GM18498 (cell line): ENCODE results near the gene ALAD.
"Not testable (repeated sequence)": the region's sequence is repeated elsewhere in the genome, so short reads cannot be mapped to it uniquely, and the experiment has no call there.

ENCODE experiments used
- ATAC-seq: cut with Tn5 transposase; IDR thresholded peaks from one replicate; pipeline ENCODE4 v1.9.1; 2021; ENCODE audit warnings: mild to moderate bottlenecking, moderate library complexity; ENCODE audit not compliant: unreplicated experiment

The ALAD gene

DNA sequence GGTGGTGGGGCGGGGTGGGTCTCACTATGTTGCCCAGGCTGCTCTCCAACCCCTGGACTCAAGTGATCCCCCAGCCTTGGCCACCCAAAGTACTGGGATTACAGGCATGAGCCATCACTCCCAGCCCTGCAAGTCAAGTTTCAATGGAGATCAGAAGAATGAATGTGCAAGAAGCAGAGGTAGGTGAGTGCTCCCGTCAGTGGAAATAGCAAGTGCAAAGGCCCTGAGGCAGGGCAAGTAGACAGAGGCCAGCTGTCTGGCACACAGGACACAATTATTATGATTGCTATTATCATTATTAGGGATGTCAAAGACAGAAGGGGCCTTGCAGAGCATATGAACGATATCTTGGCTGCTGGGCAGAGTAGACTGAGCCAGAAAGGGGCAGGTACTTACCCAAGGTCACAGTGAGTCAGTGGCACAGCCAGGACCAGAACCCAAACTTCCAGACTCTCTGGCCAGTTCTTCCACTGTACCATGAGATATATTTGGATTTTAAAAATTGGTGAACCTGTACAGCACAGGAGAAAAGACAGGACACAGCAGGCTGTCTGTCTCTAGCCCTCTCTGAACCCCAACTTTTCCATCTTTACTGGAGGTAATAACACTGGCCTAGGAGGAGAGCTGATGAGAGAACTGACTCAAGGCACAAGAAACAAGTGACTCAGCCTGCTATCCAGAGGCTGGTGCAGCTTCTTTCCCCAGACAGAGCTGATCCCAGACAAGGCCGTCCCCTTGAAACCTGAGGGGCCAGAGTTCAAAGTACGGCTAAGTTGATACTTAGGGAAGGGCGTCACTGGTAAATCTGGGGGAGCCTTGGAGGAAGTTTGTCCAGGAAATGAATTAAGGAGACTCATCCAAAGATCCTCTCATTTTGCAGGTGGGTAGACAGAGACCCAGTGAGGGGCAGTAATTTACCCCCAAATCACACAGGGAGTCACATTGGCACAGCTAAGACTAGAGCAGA, 25.7 kb downstream of the ALAD start:
- ATAC-seq = no peak

DNA sequence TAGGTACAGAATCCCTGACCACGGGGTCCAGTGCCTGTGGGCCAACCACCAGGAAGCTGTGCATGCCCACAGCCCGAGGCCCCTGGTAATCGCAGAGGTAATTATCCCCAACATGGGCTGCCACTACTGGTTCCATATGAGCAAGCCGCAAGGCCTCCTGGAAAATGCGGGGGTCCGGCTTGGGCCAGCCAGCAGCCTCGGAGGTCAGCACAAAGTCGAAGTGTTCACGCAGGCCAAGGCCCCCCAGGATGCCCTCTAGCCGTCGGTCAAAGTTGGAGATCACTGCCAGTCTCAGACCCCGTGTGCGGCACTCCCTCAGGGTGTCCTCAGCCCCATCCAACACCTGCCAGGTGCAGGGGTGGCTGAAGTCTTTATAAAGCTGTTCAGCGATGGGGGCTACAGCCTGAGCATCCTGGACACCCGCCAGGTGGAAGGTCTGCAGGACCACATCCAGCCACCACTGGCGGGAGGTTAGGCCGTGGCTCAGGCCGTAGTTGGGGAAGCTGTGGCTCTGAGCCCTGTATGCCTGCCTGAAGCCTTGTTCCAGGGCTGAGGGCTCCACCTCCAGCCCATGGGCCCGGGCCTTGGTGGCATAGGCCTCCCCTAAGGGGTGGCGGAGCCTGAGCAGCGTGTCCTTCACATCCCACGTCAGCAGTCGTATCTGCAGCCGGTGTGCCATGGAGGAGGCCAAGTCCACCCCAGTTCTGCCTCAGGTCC, 27.2 kb downstream of the ALAD start:
- ATAC-seq = no peak

DNA sequence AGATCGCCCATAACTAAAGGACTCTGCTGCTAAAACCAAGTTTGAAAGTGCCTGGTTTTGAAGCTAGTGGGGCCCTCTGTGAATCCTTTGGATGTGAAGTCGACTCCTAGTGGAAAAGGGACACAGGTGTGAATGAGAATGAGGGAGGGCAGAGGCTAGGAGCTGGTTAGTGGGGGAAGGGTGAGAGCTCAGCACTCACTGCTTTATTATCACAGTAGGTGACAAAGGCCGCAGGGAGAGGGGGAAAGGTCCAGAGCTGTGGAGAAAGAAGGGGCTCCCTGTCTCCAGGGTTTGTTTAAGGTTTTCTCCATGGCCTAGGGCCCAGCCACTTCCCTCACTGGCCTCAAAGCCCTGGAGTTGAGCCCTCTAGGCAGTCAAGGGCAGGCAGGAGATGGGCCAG, 27.8 kb downstream of the ALAD start:
- ATAC-seq = no peak

- ATAC-seq = no peak
Measured at GRCh38 chr9:113372059-113372458, 29.0 kb downstream of the ALAD start.

DNA sequence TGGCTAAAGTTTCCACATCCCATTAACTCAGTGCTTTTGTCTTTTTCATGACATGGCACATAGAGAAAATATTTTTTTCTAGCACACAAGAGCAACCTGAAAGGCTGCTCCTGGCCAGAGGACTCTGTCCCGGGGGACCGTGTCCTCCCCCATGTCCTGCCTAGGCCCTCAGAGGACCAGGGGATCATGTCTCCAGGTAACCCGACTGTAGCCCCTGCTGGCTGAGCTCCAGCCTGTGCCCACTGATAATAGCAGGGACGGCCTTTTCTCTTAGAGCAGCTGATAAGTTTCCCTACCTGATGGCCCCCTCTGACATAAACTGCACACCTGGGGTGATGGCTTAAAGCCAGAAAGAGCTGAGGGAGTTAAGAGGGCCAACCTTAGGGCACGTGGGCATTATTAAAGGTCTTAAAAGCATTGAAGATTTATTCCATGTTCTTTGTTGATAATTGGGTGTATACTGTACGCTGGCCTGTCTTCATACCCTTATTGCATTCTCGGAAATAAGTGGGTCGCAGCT, 30.2 kb downstream of the ALAD start:
- no peak for ATAC-seq

DNA sequence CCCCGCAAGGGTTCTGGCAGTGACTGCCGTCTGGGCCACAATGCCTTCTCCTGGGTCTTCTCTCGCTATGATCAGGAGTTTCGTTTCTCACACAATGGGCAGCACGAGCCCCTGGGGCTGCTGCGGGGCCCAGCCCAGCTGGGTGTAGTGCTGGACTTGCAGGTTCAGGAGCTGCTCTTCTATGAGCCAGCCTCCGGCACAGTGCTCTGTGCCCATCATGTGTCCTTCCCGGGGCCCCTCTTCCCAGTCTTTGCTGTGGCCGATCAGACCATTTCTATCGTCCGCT, 31.3 kb downstream of the ALAD start:
- ATAC-seq = no peak

DNA sequence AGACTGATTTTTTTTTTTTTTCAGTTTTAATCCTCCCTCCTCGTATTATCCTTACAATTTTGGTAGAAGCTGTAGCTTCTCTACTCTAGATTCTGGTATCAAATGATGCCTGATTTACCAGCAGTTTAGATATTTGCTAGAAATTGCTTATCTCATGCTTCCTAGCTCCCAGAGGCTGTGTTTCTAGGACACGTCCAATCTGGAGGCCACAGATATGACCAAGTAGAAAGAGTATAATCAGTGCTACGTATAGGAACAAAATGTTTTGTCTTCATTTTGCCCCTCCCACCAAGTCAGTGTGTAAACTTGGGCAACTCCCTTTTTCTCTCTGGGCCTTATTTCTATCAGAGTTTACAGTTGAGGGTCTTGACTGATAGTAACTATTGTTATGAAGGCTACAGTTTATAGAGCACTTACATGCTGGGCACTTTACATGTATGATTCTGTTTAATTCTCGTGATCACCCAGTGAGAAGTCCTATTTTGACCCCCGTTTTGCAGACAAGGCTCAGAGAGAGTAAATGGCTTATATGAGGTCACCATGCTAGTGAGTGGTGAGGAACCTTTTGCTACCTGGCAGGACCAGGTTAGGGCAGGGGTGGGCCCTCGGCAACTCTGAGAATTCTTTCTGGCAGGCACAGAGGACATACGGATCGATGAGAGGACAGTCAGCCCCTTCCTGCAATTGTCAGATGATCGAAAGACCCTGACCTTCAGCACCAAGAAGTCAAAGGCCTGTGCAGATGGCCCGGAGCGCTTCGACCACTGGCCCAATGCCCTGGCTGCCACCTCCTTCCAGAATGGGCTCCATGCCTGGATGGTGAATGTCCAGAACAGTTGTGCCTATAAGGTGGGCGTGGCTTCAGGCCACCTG, 31.9 kb downstream of the ALAD start:
- no peak for ATAC-seq

GRCh38 chr9:113368348-113368981, 32.6 kb downstream of the ALAD start:
- ATAC-seq = no peak

DNA sequence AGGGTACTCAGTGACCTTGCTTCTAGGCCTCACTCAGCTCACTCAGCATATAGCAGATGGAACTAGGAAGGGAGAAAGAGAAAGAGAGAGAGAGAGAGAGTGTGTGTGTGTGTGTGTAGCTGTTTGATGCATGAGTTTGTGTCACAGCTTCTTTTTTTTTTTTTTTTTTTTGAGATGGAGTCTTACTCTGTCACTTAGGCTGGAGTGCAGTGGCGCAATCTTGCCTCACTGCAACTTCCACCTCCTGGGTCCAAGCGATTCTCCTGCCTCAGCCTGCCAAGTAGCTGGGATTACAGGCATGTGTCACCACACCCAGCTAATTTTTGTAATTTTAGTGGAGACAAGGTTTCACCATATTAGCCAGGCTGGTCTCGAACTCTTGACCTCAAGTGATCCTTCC, 35.4 kb downstream of the ALAD start:
- ATAC-seq = not testable (repeated sequence)

DNA sequence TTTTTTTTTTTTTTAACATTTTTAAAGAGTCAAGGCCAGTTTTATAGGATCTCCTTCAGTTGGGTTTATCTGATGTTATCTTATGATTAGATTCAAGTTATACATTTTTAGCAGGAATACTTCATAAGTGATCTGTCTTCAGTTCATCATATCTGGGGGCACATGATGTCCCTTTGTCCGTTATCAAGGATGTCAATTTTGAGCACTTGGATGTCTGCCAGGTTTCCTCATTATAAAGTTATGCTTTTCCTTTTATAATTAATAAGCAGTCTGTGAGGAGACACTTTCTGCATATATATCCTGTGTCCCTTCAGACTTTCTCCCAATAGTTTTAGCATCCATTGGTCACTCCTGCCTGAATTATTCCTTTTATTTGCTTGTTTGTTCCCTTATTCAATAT, 36.1 kb downstream of the ALAD start:
- ATAC-seq = no peak

DNA sequence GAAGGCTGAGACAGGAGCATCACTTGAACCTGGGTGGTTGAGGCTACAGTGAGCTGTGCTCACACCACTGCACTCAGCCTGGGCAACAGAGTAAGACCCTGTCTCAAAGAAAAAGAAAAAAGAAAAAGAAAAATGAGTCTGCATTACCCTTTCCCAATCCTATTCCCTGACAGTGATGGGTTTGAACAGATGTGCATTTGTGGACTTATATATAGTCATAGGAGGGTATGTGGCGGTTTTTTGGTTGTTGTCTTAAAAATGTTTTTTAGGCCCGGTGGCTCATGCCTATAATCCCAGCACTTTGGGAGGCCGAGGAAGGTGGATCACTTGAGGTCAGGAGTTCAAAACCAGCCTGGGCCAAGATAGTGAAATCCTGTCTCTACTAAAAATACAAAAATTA, 37.7 kb downstream of the ALAD start:
- ATAC-seq = no peak

- ATAC-seq = no peak
Measured at GRCh38 chr9:113361304-113362018, 39.6 kb downstream of the ALAD start.

DNA sequence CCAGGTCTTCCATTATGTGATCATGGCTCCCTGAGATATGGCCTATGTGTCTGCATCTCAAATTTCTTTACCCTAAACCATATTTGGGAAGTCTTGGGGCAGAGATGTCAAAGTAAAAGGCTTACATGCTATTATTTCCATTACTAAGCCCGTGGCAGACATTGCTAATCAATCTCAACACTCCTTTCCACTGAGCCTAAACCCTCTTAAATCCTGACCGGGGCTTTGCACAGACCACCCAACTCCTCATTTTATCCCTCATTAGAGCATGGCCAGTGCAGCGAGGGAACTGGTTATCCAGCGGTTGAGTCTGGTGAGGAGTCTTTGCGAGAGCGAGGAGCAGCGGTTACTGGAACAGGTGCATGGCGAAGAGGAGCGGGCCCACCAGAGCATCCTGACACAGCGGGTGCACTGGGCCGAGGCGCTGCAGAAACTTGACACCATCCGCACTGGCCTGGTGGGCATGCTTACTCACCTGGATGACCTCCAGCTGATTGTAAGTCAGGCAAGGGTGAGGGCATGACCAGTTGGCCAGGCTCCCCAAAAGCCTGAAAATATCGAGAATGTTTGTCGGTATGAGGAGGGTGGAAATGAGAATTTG, 40.7 kb downstream of the ALAD start:
- ATAC-seq = no peak

DNA sequence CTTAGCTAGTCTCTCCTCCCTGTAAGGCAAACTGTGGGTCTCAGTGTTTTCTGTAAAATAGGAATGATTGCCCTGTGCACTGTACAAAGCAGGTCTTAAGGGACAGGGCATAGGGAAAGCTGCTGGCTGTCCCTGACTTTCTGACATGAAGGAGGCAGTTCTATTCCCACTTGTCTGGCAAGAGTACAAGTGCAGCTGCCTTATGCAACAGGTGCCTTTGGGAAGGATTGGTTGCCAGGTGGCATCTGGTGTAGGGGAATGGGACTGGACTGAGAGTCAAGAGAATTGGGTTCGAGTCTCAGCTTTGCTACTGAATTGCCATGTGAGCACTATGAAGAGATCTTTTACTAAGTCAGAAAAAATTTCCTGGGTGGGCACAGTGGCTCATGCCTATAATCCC, 41.7 kb downstream of the ALAD start:
- ATAC-seq = no peak

DNA sequence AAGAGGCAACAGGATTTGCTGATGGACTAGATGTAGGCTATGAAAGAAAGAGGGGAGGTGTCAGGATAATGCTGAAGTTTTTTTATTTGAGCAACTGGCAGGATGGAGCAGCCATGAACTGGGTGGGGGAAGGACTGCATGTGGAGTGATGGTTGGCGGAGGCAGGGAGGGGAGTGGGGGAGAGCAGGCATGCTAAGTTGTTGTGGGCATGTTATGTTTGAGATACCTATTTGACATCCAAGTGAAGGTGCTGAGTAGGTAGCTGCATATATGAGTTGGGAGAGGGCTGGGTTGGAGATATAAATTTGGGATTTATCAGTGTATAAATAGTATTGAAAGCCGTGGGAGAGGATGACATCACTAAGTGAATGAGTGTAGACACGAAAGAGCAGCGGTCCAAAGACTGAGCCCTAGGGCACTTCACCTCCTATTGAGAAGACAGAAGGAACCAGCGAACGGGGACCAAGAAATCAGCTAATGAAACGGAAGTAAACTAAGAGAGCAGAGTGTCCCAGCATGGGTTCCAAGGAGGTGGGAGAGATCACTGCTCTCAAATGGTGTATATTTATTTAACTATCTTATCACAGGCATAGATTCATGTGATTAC, 44.3 kb downstream of the ALAD start:
- no peak for ATAC-seq

DNA sequence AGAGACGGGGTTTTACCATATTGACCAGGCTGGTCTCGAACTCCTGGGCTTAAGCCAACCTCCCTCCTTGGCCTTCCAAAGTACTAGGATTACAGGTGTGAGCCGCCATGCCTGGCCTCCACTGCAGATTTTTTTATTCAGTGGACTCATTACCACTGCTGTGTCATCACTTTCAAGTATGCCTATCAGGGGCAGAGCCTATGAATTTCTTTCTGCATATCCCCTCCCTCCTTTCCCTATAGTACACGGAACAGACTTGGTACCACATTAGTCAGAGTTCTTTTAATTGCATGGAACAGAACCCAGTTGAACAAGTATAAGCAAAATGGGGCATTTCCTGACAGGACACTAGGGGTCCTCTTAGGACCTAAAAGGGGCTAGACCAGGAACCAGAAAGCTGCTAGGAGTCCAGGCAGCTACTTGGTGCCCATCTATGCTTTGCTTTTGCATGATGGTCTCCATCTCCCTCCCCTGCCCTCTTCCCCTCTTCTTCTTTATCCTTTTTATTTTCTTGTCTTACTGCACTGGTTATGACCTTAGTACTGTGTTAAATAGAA, 46.0 kb downstream of the ALAD start:
- no peak for ATAC-seq

GRCh38 chr9:113352411-113352810, 48.7 kb downstream of the ALAD start:
- no peak for ATAC-seq

GRCh38 chr9:113352006-113352405, 49.1 kb downstream of the ALAD start:
- ATAC-seq = no peak

DNA sequence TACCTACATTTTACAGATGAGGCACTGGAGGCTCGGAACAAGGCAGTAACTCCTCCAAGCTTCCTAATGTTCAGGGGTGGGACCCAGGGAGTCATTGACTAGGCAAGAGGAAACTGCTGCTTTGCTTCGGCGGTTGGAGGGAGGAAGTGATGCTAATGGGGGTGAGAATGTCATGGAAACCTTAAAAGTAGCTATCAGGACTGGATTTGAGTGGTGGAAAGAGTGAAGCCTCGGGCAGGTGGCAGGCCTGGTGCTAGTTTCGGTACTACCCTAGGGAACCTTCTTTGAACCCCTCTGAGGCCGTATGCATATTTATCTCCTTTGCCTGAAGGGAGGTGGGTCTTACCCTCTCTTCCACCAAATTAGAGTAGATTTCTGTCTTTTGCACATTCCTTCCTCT, 50.1 kb downstream of the ALAD start:
- no peak for ATAC-seq
